SK-N-MC (cell line): Measurements from ENCODE around the gene HK1.
"Not testable (repeated sequence)": the region's sequence is repeated elsewhere in the genome, so short reads cannot be mapped to it uniquely, and the experiment has no call there.

Experiments used
- DNase-seq: peaks from one replicate; pipeline ENCODE4 v3.0.0-alpha.2; 2011; ENCODE audit warnings: low read depth, low spot score
- H3K27ac ChIP-seq: fragments of 200-600 bp; sonication (generic); 2 replicates; pipeline ENCODE4 v1.5.1; 2016; ENCODE audit warnings: mixed run types
- H3K36me3 ChIP-seq: fragments of 200-600 bp; sonication (generic); 2 replicates; pipeline ENCODE4 v1.6.1; 2017; ENCODE audit warnings: antibody characterized with exemption, low read length, mixed read lengths; ENCODE audit not compliant: insufficient read depth
- H3K4me3 ChIP-seq: fragments of 200-600 bp; sonication (generic); 2 replicates; pipeline ENCODE4 v1.5.1; 2016
- H3K9ac ChIP-seq: fragments of 200-600 bp; sonication (generic); 2 replicates; pipeline ENCODE4 v1.8.0; 2017; ENCODE audit warnings: mixed run types, mixed read lengths; ENCODE audit not compliant: insufficient read length
- H3K9me3 ChIP-seq: fragments of 200-600 bp; sonication (generic); 2 replicates; pipeline ENCODE4 v1.6.1; 2017; ENCODE audit warnings: low read depth, mild to moderate bottlenecking, antibody characterized with exemption, low read length, moderate library complexity, mixed read lengths
- EZH2 ChIP-seq: fragments of 200-600 bp; sonication (generic); IDR thresholded peaks from one replicate; pipeline ENCODE4 v1.6.1; 2017; ENCODE audit warnings: antibody characterized with exemption
- FOXP2 ChIP-seq: optimal IDR thresholded peaks from 2 replicates; pipeline ENCODE3; 2011; ENCODE audit warnings: mild to moderate bottlenecking, moderate library complexity; ENCODE audit not compliant: insufficient read depth; ENCODE audit errors: extremely low read length, control extremely low read depth
- POLR2AphosphoS5 ChIP-seq: IDR thresholded peaks from 2 replicates; pipeline ENCODE4 v1.6.1; 2012; ENCODE audit warnings: mild to moderate bottlenecking, low read depth, low read length, borderline replicate concordance

HK1 gene

DNA sequence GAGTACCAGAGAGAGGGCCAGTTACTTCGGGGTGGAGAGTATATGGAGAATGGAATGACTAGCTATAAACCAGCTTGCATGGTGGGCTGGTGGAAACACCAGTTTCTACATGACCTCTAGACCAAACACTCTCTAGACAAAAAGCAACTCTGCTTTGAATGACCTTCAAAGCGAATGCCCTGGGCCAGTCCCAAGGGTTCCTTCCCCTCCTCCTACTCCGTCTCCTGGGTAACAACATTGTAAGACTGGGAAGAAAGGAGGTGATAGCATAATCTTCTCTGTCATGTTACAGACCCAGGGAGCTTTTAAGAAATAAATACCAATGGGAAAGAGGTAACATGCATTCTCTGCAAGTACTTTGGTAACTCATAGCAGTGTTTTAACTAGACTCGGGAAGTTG, 7.4 kb downstream of the HK1 start:
- no peak overlapping the region for H3K27ac ChIP-seq
- H3K9ac ChIP-seq = no peak overlapping the region
- no peaks in the 10 kb centered on the region for H3K36me3 ChIP-seq
- H3K4me3 ChIP-seq = no peak overlapping the region
- H3K9me3 ChIP-seq = no peaks in the 10 kb centered on the region
- no peak for DNase-seq
- no peak for TF ChIP-seq POLR2AphosphoS5

DNA sequence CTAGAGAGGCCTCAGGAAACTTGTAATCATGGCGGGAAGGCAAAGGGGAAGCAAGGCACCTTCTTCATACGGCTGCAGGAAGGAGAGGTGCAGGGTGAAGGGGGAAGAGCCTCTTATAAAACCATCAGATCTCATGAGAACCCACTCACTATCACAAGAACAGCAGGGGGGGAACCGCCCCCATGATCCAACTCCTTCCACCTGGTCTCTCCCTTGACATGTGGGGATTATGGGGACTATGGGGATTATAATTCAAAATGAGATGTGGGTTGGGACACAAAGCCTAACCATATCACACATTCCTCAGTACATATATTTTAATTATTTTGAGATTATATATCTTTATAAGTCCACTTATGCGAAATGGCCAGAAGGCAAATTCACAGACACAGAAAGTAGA, 8.9 kb downstream of the HK1 start:
- no peak for DNase-seq
- TF ChIP-seq POLR2AphosphoS5 (no peak), EZH2 (no peak), FOXP2 (no peak)

DNA sequence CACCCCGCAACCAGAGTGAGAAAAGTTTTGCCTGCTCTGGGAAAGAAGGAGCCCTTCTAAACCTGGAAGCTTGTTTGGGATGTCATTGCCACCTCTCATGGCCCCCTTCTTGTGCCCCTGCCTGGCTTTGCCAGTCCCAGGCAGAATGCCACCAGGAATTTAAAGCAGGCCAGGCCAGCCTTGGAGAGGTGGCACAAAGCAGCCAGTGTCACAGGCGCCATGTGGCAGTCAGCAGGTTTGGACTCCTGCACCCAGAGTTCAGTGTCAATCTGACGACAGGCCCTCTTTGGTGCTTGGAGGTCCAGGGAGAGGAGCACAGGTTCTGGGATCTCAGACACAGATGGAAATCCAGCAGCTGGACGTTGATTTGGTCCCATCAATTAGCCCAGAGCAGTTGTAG, 12.7 kb downstream of the HK1 start:
- H3K9me3 ChIP-seq = no peaks in the 10 kb centered on the region
- H3K27ac ChIP-seq = no peak overlapping the region
- no peak for DNase-seq
- TF ChIP-seq POLR2AphosphoS5 (no peak), FOXP2 (no peak), EZH2 (no peak)
- H3K36me3 ChIP-seq = no peaks in the 10 kb centered on the region
- no peak overlapping the region for H3K4me3 ChIP-seq
- H3K9ac ChIP-seq = no peak overlapping the region

More for the DNA sequence above, 8.9 kb downstream of the HK1 start:
- no peak overlapping the region for H3K27ac ChIP-seq
- no peaks in the 10 kb centered on the region for H3K9me3 ChIP-seq
- no peak overlapping the region for H3K4me3 ChIP-seq
- no peak overlapping the region for H3K9ac ChIP-seq
- no peaks in the 10 kb centered on the region for H3K36me3 ChIP-seq

DNA sequence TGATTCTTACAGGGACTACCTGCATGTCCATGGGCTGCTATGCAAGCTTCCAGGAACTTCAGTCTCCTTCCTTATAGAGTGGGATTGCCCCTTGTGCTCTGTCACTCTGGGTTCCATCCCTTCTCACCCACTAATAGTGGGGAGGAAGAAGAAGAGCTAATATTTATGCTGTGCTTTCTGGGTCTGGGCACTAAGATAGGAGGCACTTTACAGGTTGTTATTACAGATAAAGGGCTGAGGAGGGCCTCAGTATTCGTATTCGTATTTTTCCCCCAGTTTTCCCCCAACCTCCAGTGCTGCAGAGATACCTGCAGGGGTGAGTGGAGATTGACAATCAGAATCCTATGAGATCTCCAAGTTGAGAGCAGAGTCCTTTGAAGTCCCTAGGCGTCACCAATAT, 14.2 kb downstream of the HK1 start:
- no peaks in the 10 kb centered on the region for H3K9me3 ChIP-seq
- no peak overlapping the region for H3K27ac ChIP-seq
- DNase-seq = no peak
- H3K9ac ChIP-seq = no peak overlapping the region
- H3K36me3 ChIP-seq = no peaks in the 10 kb centered on the region
- H3K4me3 ChIP-seq = no peak overlapping the region
- TF ChIP-seq EZH2 = no peak
- no peak for TF ChIP-seq FOXP2
- no peak for TF ChIP-seq POLR2AphosphoS5

DNA sequence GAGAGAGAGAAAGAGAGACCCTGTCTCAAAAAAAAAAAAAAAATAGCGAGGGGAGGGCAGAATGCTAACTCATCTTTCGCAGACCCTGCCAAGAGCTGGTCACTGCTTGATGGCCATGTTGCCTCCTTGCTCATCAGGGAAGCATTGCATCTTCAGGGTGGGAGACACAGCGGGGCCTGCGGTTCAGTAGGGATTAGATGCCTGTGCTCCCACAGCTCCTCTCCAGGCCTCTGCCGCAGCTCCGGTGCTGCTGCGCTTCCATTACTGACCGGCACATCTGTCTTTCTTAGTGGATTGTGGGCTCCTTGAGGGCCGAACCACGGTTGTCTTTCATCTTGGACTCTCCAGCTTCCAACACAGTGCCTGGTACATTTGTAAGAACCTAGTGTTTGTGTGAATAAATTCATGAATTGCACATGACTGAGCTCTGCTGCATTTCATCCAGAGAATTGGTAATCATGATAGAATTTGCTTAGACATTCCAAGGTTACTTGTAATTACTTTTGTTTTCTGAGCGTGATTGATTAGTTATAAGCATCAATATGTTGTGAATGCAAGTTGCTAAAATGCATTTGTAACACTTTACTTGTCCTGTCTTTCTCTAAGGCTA, 16.8 kb downstream of the HK1 start:
- Histone ChIP-seq H3K27ac (no peak overlapping the region), H3K4me3 (no peak overlapping the region), H3K9me3 (no peaks in the 10 kb centered on the region), H3K9ac (no peak overlapping the region), H3K36me3 (no peaks in the 10 kb centered on the region)
- no peak for TF ChIP-seq EZH2
- TF ChIP-seq FOXP2 = no peak
- TF ChIP-seq POLR2AphosphoS5 = no peak
- DNase-seq = no peak

DNA sequence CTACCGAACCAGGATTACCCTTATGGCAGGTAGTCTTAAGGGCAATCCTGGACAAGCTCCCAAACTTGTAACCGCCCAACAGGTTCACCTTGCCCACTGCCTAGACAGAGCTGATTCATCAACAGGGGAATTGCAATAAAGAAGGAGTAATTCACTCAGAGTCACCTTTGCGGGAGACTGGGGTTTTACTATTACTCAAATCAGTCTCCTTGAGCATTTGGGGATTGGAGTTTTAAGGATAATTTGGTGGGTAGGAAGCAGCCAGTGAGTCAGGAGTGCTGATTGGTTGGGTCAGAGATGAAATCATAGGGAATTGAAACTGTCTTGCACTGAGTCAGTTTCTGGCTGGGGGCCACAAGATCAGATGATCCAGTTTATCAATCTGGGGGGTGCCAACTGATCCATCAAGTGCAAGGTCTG, 25.3 kb downstream of the HK1 start:
- Histone ChIP-seq H3K36me3 (no peaks in the 10 kb centered on the region), H3K9me3 (no peaks in the 10 kb centered on the region), H3K27ac (no peak overlapping the region), H3K4me3 (no peak overlapping the region), H3K9ac (no peak overlapping the region)
- TF ChIP-seq POLR2AphosphoS5 = no peak
- no peak for TF ChIP-seq EZH2
- no peak for TF ChIP-seq FOXP2
- DNase-seq = no peak

DNA sequence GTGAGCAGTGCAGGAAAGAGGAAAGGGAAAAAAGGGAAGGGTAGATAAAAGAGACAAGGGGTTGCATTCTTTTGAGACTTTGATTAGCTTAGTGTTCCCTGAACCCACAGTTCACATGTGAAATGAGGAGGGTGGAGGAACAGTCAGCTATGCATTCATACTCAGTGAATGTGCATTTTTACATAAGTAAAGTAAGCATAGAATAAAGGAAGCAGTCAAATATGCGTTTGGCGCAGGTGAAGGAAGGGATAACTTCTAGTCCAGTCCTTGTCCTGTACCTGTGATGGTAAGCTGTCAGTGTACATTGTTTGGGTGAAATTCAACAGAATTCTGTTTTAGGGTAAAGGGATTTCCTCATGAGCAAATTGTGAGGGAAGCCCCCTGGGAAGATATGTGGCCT, 28.1 kb downstream of the HK1 start:
- TF ChIP-seq EZH2 (no peak), POLR2AphosphoS5 (no peak), FOXP2 (no peak)
- DNase-seq = no peak
- no peak overlapping the region for H3K4me3 ChIP-seq
- no peak overlapping the region for H3K27ac ChIP-seq
- H3K36me3 ChIP-seq = no peaks in the 10 kb centered on the region
- no peaks in the 10 kb centered on the region for H3K9me3 ChIP-seq
- H3K9ac ChIP-seq = no peak overlapping the region

DNA sequence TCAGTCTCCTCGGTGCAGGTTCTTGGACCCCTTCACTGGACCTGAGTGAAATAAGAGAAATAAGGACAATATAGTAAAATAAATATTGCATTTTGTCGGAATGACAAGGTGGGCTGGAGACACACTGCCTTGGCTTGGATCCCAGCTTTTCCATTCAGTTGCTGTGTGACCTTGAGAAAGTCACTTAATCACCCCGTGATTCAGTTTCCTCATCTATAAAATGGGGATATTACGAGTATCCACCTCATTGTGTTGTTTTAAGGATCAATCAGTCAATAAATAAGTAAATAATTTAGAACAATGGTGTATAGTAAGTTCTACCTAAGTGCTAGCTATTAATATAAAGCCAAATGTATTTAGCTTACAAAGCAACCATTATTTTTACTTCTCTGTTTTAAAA, 29.1 kb downstream of the HK1 start:
- DNase-seq = no peak
- Histone ChIP-seq H3K4me3 (no peak overlapping the region), H3K36me3 (no peaks in the 10 kb centered on the region), H3K27ac (no peak overlapping the region), H3K9ac (no peak overlapping the region), H3K9me3 (no peaks in the 10 kb centered on the region)
- TF ChIP-seq POLR2AphosphoS5 = no peak
- TF ChIP-seq EZH2 = no peak
- no peak for TF ChIP-seq FOXP2

DNA sequence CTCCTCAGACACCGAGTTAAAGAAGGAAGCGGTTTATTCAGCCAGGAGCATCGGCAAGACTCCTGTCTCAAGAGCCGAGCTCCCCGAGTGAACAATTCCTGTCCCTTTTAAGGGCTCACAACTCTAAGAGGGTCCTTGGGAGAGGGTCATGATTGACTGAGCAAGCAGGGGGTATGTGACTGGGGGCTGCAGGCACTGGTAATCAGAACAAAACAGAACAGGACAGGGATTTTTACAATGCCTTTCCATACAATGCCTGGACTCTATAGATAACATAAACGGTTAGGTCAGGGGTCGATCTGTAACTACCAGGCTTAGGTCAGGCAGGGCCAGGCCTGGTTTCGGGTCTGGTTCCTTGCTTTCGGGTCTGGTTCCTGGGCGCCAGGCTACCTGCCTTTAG, 30.0 kb downstream of the HK1 start:
- H3K27ac ChIP-seq, DNase-seq, H3K9me3 ChIP-seq, H3K9ac ChIP-seq, H3K4me3 ChIP-seq, H3K36me3 ChIP-seq: not testable (repeated sequence)
